PC-9 (cell line): Measurements from ENCODE around the gene CDX2. TPM values are rescaled to one million over a fixed set of nuclear protein-coding genes. Genes with fewer than 3 reads are reported as not detected.

Source experiments
- BruUV-seq: library from RNA; stranded (reverse); fragments of 400-500 nt; replicated peaks from 2 replicates; lab custom pipeline; 2021; lab: Mats Ljungman, UMichigan
- CTCF ChIA-PET: fragments of 300-600 bp; sonication (Branson Sonifier 250); formaldehyde crosslinking; loops from one replicate; lab custom pipeline; 2022; ENCODE audit warnings: antibody characterized with exemption; lab: Charles Lee
- POLR2A ChIA-PET: fragments of 300-600 bp; sonication (Branson Sonifier 250); formaldehyde crosslinking; loops from one replicate; lab custom pipeline; 2022; ENCODE audit warnings: antibody characterized with exemption; ENCODE audit not compliant: unreplicated experiment; lab: Charles Lee
- DNase-seq, 2 experiments: peaks; one replicate each; pipeline versions ENCODE4 v3.0.0 to v3.0.0-alpha.2; 2015 to 2022; ENCODE audit warnings: mixed read lengths in 1 of 2
- H2AFZ ChIP-seq: fragments of 200-600 bp; sonication (generic); 2 replicates; pipeline ENCODE4 v1.8.1; 2017; ENCODE audit warnings: antibody characterized with exemption
- H3F3A ChIP-seq: fragments of 200-600 bp; sonication (generic); 2 replicates; pipeline ENCODE4 v1.8.1; 2017; ENCODE audit warnings: antibody characterized with exemption, mild to moderate bottlenecking, low read depth; ENCODE audit not compliant: insufficient read depth
- H3K27ac ChIP-seq: fragments of 200-600 bp; sonication (generic); 2 replicates; pipeline ENCODE4 v1.6.1; 2016; ENCODE audit warnings: mixed run types
- H3K27me3 ChIP-seq: fragments of 200-600 bp; sonication (generic); 2 replicates; pipeline ENCODE4 v1.6.1; 2016; ENCODE audit warnings: low read depth, mixed run types; ENCODE audit not compliant: insufficient read depth
- H3K36me3 ChIP-seq: fragments of 200-600 bp; sonication (generic); 2 replicates; pipeline ENCODE4 v1.6.1; 2016; ENCODE audit warnings: low read depth, mixed run types
- H3K4me1 ChIP-seq: fragments of 200-600 bp; sonication (generic); replicated peaks from 2 replicates; pipeline ENCODE4 v1.6.1; 2016; ENCODE audit warnings: mixed run types; ENCODE audit not compliant: insufficient read depth
- H3K4me2 ChIP-seq: fragments of 200-600 bp; sonication (generic); 2 replicates; pipeline ENCODE4 v1.6.1; 2017; ENCODE audit warnings: mixed run types
- H3K4me3 ChIP-seq: fragments of 200-600 bp; sonication (generic); 2 replicates; pipeline ENCODE4 v1.6.1; 2016; ENCODE audit warnings: mixed run types
- H3K79me2 ChIP-seq: fragments of 200-600 bp; sonication (generic); 2 replicates; pipeline ENCODE4 v1.6.1; 2017; ENCODE audit warnings: low read depth, mixed run types
- H3K9me2 ChIP-seq: fragments of 200-600 bp; sonication (generic); 2 replicates; pipeline ENCODE4 v1.8.1; 2017; ENCODE audit warnings: mild to moderate bottlenecking; ENCODE audit not compliant: insufficient read depth
- H3K9me3 ChIP-seq: fragments of 200-600 bp; sonication (generic); 2 replicates; pipeline ENCODE4 v1.8.1; 2016; ENCODE audit warnings: low read depth; ENCODE audit not compliant: insufficient read depth
- H4K20me1 ChIP-seq: fragments of 200-600 bp; sonication (generic); 2 replicates; pipeline ENCODE4 v1.8.1; 2017; ENCODE audit not compliant: insufficient read depth
- EZH2 ChIP-seq: fragments of 200-600 bp; sonication (generic); IDR thresholded peaks from 2 replicates; pipeline ENCODE4 v1.8.0; 2017; ENCODE audit warnings: antibody characterized with exemption, low read depth
- intact Hi-C: fragments of 100-400 bp; cut with micrococcal nuclease; formaldehyde crosslinking; loops from one replicate; pipeline ENCODE4 v1.10.0; 2022; ENCODE audit not compliant: unreplicated experiment
- total RNA-seq: library from RNA; stranded (reverse); gene quantifications from 2 replicates; pipeline ENCODE4 v1.2.3, GENCODE V29; 2021
- TF ChIP-seq, protein P1 (sequence below): fragments of 200-600 bp; sonication (generic); conservative IDR thresholded peaks from 2 replicates; pipeline ENCODE4 v1.6.1; 2017; ENCODE audit warnings: mixed run types, antibody characterized with exemption, mild to moderate bottlenecking, moderate library complexity

The CDX2 gene
- total RNA-seq, 1 experiment from 2014 or later, result not detected

DNA sequence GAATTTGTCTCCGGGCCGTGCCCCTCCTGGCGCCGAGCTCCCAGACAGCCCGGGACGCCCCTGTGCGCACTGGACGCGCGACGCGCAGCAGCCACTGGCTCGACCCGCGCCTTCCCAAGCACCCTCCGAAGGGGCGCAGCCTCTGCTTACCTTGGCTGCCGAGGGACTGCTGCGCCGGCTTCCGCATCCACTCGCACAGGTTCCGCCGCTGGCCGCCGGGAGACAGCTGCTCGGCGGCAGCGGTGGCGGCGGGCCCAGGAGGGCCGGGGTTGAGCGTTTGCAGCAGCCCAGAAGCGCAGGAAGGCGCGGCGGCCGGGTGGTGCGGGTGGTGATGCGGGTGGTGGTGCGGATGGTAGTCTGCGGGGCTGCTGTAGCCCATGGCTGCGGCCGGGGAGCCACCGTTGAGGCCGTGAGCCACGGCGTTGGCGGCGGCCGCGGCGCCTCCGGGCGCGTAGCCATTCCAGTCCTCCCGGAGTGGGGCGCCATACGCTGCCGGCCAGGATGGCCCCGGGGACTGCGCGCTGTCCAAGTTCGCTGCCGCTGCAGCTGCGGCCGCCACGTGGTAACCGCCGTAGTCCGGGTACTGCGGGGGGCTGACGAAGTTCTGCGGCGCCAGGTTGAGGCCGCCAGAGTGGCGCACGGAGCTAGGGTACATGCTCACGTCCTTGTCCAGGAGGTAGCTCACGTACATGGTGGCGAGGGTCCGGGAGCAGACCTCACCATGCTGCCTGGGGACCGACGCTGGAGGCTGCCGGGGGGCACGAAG, 616 bp downstream of the CDX2 start:
- H3K4me3 ChIP-seq, result no peak overlapping the region
- no peak overlapping the region for H2AFZ ChIP-seq
- no peaks in the 10 kb centered on the region for H3K36me3 ChIP-seq
- no TSS peak for BruUV-seq
- no peaks in the 10 kb centered on the region for H3K9me2 ChIP-seq
- ChIA-PET CTCF (no interaction called here), POLR2A (no interaction called here)
- intact Hi-C loops, result no loop called here
- no peak for DNase-seq
- no peaks in the 10 kb centered on the region for H4K20me1 ChIP-seq
- H3K9me3 ChIP-seq, result no peaks in the 10 kb centered on the region
- no peaks in the 10 kb centered on the region for H3K79me2 ChIP-seq
- H3K27ac ChIP-seq, result no peak overlapping the region
- peaks cover 17% of the 10 kb centered on the region for H3K27me3 ChIP-seq
- no peak overlapping the region for H3K4me2 ChIP-seq
- no peaks in the 10 kb centered on the region for H3F3A ChIP-seq
- TF ChIP-seq, protein P1, sequence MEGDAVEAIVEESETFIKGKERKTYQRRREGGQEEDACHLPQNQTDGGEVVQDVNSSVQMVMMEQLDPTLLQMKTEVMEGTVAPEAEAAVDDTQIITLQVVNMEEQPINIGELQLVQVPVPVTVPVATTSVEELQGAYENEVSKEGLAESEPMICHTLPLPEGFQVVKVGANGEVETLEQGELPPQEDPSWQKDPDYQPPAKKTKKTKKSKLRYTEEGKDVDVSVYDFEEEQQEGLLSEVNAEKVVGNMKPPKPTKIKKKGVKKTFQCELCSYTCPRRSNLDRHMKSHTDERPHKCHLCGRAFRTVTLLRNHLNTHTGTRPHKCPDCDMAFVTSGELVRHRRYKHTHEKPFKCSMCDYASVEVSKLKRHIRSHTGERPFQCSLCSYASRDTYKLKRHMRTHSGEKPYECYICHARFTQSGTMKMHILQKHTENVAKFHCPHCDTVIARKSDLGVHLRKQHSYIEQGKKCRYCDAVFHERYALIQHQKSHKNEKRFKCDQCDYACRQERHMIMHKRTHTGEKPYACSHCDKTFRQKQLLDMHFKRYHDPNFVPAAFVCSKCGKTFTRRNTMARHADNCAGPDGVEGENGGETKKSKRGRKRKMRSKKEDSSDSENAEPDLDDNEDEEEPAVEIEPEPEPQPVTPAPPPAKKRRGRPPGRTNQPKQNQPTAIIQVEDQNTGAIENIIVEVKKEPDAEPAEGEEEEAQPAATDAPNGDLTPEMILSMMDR, result no peak
- no peak for TF ChIP-seq EZH2
- no peaks in the 10 kb centered on the region for H3K4me1 ChIP-seq

DNA sequence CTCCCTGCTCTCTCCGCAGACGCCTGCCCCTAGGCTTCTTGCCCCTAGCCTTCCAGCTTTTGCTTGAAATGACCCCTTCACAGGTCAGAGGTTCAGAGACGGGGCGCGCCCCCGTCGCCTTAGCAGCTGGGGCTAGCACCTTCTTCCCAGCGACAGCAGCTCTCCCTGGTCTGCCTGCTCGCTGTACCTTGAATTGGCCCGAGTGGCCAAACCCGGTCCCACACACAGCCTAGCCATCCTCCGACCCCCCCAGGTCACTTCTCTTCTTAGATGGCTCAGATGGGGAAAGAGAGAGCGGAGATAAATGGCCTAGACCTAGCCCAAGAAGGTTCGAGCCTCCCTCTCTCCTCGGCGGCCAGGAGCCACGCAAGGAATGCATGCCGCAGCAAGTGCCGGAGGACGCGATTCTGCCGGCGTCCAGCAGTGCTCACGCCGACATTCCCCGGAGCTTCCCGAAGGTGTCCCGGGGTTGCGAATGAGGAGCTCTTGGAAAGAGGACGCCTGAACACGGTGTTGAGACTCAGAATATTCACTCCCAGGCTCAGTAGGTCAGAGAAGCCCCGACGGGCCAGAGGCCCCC, 1.3 kb downstream of the CDX2 start:
- H3K9me2 ChIP-seq, result no peaks in the 10 kb centered on the region
- no peak overlapping the region for H3K4me2 ChIP-seq
- CTCF ChIA-PET, result no interaction called here
- no peak overlapping the region for H3K4me3 ChIP-seq
- H3K27me3 ChIP-seq, result peaks cover 20% of the 10 kb centered on the region
- no peaks in the 10 kb centered on the region for H3K79me2 ChIP-seq
- H3F3A ChIP-seq, result no peaks in the 10 kb centered on the region
- H3K36me3 ChIP-seq, result no peaks in the 10 kb centered on the region
- H3K4me1 ChIP-seq, result no peaks in the 10 kb centered on the region
- intact Hi-C loops, result no loop called here
- H3K9me3 ChIP-seq, result no peaks in the 10 kb centered on the region
- no TSS peak for BruUV-seq
- DNase-seq, result no peak
- TF ChIP-seq, protein P1, result no peak
- TF ChIP-seq EZH2, result no peak
- no peaks in the 10 kb centered on the region for H4K20me1 ChIP-seq
- H3K27ac ChIP-seq, result no peak overlapping the region
- POLR2A ChIA-PET, result no interaction called here
- H2AFZ ChIP-seq, result no peak overlapping the region

DNA sequence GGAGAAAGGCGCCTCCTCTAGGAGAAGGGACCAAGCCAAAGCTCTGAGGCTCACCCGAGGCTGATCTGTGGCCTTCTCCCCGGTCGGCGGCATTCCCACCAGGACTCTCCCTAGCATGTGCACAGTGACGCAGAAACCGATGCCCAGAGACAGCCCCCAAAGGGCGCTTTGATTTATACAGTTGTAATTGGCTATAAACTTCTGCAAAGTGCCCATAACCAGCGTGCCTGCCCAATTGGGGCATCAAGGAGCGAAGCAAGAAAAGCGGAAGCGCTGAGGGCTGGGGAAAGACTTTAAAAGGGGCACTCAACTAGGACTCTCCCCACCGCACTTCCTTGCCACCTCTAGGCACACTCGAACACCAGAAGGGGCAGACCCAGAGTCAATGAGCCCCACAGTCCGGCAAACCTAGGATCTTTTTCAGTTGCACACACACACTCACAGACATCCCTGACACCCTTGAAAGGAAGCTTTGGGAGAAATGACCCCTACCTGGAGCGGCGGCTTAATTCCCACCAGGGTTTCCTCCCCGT, 1.8 kb downstream of the CDX2 start:
- Histone ChIP-seq H3K4me1 (peaks cover 3% of the 10 kb centered on the region; the same call in 1 of the 2 replicates), H3K27me3 (peaks cover 20% of the 10 kb centered on the region)
- no peak for DNase-seq

More for the DNA sequence above, 1.8 kb downstream of the CDX2 start:
- no peak overlapping the region for H2AFZ ChIP-seq
- ChIA-PET CTCF (no interaction called here), POLR2A (no interaction called here)
- no peak for TF ChIP-seq EZH2
- TF ChIP-seq, protein P1, result no peak
- H3K4me2 ChIP-seq, result no peak overlapping the region
- no peaks in the 10 kb centered on the region for H4K20me1 ChIP-seq
- H3K4me3 ChIP-seq, result no peak overlapping the region
- no peaks in the 10 kb centered on the region for H3K79me2 ChIP-seq
- BruUV-seq, result no TSS peak
- no peaks in the 10 kb centered on the region for H3K9me3 ChIP-seq
- intact Hi-C loops, result no loop called here
- no peaks in the 10 kb centered on the region for H3F3A ChIP-seq
- no peaks in the 10 kb centered on the region for H3K9me2 ChIP-seq
- no peaks in the 10 kb centered on the region for H3K36me3 ChIP-seq
- no peak overlapping the region for H3K27ac ChIP-seq
